PFSK-1 (cell line): ENCODE data around the gene PTCD1.

ENCODE experiments used
- FOXP2 ChIP-seq: optimal IDR thresholded peaks from 2 replicates; pipeline ENCODE3; 2011; ENCODE audit warnings: borderline replicate concordance, control low read depth, inconsistent platforms; ENCODE audit not compliant: insufficient read depth; ENCODE audit errors: extremely low read length, extremely low read depth
- POLR2AphosphoS5 ChIP-seq: IDR thresholded peaks from 2 replicates; pipeline ENCODE4 v1.6.1; 2012; ENCODE audit warnings: low read depth, mild to moderate bottlenecking, control low read depth, low read length, moderate library complexity
- SIN3A ChIP-seq: IDR thresholded peaks from 2 replicates; pipeline ENCODE4 v1.6.1; 2012; ENCODE audit warnings: mild to moderate bottlenecking, low read length, moderate library complexity, borderline replicate concordance; ENCODE audit not compliant: insufficient read depth
- TAF1 ChIP-seq: IDR thresholded peaks from 2 replicates; pipeline ENCODE4 v1.6.1; 2012; ENCODE audit warnings: low read length, control low read depth, borderline replicate concordance; ENCODE audit not compliant: insufficient read depth
- TF ChIP-seq, protein P1 (sequence below), 2 experiments: IDR thresholded peaks; 2 replicates each; pipeline versions ENCODE4 v1.6.1 to v1.8.0; 2011 to 2012; ENCODE audit warnings: low read depth in 2 of 2, low read length in 2 of 2, control low read depth in 1 of 2, inconsistent platforms in 1 of 2, mild to moderate bottlenecking in 1 of 2, moderate library complexity in 1 of 2; ENCODE audit not compliant: insufficient read depth in 1 of 2

DNA sequence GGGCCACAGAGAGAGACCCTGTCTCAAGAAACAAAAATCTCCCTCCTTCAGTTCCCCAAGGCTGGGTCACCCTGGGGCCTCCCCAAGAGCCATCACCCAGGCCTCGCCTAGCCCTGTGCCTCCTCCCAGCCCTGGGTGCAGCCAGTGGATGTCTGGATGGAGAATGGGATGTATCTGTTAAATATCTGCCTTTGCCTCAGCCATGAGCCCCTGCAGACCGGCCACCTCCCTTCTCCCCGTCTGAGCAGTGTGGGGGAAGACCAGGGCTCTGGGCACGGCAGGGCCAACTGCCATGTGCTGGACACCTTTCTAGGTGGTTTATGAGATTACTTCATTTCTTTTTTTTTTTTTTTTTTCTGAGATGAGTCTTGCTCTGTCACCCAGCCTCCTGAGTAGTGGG, 54.1 kb downstream of the PTCD1 start:
- TF ChIP-seq POLR2AphosphoS5 (no peak), SIN3A (no peak), TAF1 (no peak), FOXP2 (no peak)
- TF ChIP-seq, protein P1, sequence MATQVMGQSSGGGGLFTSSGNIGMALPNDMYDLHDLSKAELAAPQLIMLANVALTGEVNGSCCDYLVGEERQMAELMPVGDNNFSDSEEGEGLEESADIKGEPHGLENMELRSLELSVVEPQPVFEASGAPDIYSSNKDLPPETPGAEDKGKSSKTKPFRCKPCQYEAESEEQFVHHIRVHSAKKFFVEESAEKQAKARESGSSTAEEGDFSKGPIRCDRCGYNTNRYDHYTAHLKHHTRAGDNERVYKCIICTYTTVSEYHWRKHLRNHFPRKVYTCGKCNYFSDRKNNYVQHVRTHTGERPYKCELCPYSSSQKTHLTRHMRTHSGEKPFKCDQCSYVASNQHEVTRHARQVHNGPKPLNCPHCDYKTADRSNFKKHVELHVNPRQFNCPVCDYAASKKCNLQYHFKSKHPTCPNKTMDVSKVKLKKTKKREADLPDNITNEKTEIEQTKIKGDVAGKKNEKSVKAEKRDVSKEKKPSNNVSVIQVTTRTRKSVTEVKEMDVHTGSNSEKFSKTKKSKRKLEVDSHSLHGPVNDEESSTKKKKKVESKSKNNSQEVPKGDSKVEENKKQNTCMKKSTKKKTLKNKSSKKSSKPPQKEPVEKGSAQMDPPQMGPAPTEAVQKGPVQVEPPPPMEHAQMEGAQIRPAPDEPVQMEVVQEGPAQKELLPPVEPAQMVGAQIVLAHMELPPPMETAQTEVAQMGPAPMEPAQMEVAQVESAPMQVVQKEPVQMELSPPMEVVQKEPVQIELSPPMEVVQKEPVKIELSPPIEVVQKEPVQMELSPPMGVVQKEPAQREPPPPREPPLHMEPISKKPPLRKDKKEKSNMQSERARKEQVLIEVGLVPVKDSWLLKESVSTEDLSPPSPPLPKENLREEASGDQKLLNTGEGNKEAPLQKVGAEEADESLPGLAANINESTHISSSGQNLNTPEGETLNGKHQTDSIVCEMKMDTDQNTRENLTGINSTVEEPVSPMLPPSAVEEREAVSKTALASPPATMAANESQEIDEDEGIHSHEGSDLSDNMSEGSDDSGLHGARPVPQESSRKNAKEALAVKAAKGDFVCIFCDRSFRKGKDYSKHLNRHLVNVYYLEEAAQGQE (IDR thresholded peaks at IDR 0.05; ENCODE audit: insufficient read depth in 1 of 2, low read depth in 2 of 2, low read length in 2 of 2) = no peak
